OCI-LY1 (cell line): Measurements from ENCODE around the gene DSC3.

Experiments
- H2AFZ ChIP-seq: fragments of 200-600 bp; sonication (generic), shearing (Covaris generic); 2 replicates; pipeline ENCODE4 v1.6.0; 2014; ENCODE audit warnings: antibody characterized with exemption, mild to moderate bottlenecking, low read length
- H3F3A ChIP-seq: fragments of 200-600 bp; sonication (generic), shearing (Covaris generic); 2 replicates; pipeline ENCODE4 v1.6.0; 2014; ENCODE audit warnings: mild to moderate bottlenecking, antibody characterized with exemption, low read length, moderate library complexity; ENCODE audit not compliant: insufficient read depth
- H3K27ac ChIP-seq: fragments of 200-600 bp; sonication (generic); 2 replicates; pipeline ENCODE4 v1.5.1; 2014; ENCODE audit warnings: low read length, mixed run types, mild to moderate bottlenecking, low read depth; ENCODE audit not compliant: poor library complexity, severe bottlenecking
- H3K27me3 ChIP-seq: fragments of 200-600 bp; sonication (generic); 2 replicates; pipeline ENCODE4 v1.6.0; 2014; ENCODE audit warnings: antibody characterized with exemption, mild to moderate bottlenecking, low read length, moderate library complexity; ENCODE audit not compliant: insufficient read depth
- H3K36me3 ChIP-seq: fragments of 200-600 bp; sonication (generic); 2 replicates; pipeline ENCODE4 v1.6.1; 2014; ENCODE audit warnings: mild to moderate bottlenecking, antibody characterized with exemption, low read length, moderate library complexity, mixed read lengths; ENCODE audit not compliant: insufficient read depth
- H3K4me1 ChIP-seq: fragments of 200-600 bp; sonication (generic); 2 replicates; pipeline ENCODE4 v1.5.1; 2014; ENCODE audit warnings: mild to moderate bottlenecking, low read length, moderate library complexity; ENCODE audit not compliant: insufficient read depth, severe bottlenecking
- H3K4me2 ChIP-seq: fragments of 200-600 bp; sonication (generic), shearing (Covaris generic); 2 replicates; pipeline ENCODE4 v1.6.1; 2014; ENCODE audit warnings: low read length
- H3K4me3 ChIP-seq: fragments of 200-600 bp; sonication (generic); 2 replicates; pipeline ENCODE4 v1.5.1; 2014; ENCODE audit warnings: low read length, low read depth, mild to moderate bottlenecking, mixed read lengths; ENCODE audit not compliant: poor library complexity, severe bottlenecking
- H3K79me2 ChIP-seq: fragments of 200-600 bp; shearing (Covaris generic); 2 replicates; pipeline ENCODE4 v1.6.1; 2016; ENCODE audit warnings: mixed run types, low read length, mixed read lengths; ENCODE audit not compliant: insufficient read depth
- H3K9ac ChIP-seq: fragments of 200-600 bp; sonication (generic), shearing (Covaris generic); 2 replicates; pipeline ENCODE4 v1.6.1; 2014; ENCODE audit warnings: mild to moderate bottlenecking, low read length, mixed read lengths
- H3K9me2 ChIP-seq: fragments of 200-600 bp; sonication (generic), shearing (Covaris generic); 2 replicates; pipeline ENCODE4 v1.6.1; 2014; ENCODE audit warnings: low read depth, mild to moderate bottlenecking, low read length, mixed read lengths
- H3K9me3 ChIP-seq: fragments of 200-600 bp; shearing (Covaris generic); 2 replicates; pipeline ENCODE4 v1.6.1; 2014; ENCODE audit warnings: low read length, mixed read lengths
- H4K20me1 ChIP-seq: fragments of 200-600 bp; sonication (generic), shearing (Covaris generic); 2 replicates; pipeline ENCODE4 v1.6.0; 2016; ENCODE audit warnings: mild to moderate bottlenecking, low read length; ENCODE audit not compliant: insufficient read depth
- CTCF ChIP-seq: fragments of 200-600 bp; sonication (generic), shearing (Covaris generic); IDR thresholded peaks from 2 replicates; pipeline ENCODE4 v1.5.1; 2017; ENCODE audit warnings: mild to moderate bottlenecking, antibody characterized with exemption, low read length, moderate library complexity, mixed read lengths
- EZH2 ChIP-seq: fragments of 200-600 bp; sonication (generic), shearing (Covaris generic); IDR thresholded peaks from 2 replicates; pipeline ENCODE4 v1.8.0; 2017; ENCODE audit warnings: borderline replicate concordance, mixed run types, mild to moderate bottlenecking, antibody characterized with exemption, low read length, moderate library complexity, mixed read lengths

DSC3 gene

GRCh38 chr18:31057051-31057450 is 14.5 kb upstream of the DSC3 start:
- Histone ChIP-seq H3K9me3 (no peaks in the 10 kb centered on the region), H4K20me1 (no peaks in the 10 kb centered on the region), H2AFZ (no peak overlapping the region), H3K79me2 (no peaks in the 10 kb centered on the region), H3K36me3 (no peaks in the 10 kb centered on the region), H3K9me2 (no peaks in the 10 kb centered on the region), H3K4me2 (no peak overlapping the region), H3K4me1 (no peaks in the 10 kb centered on the region), H3K27ac (no peak overlapping the region), H3K4me3 (no peak overlapping the region), H3K27me3 (no peaks in the 10 kb centered on the region; the same call in 1 of the 2 replicates), H3K9ac (no peak overlapping the region), H3F3A (no peaks in the 10 kb centered on the region)
- no peak for TF ChIP-seq EZH2
- no peak for TF ChIP-seq CTCF

GRCh38 chr18:31056296-31056695 is 13.8 kb upstream of the DSC3 start:
- H3K4me1 ChIP-seq: no peaks in the 10 kb centered on the region
- H3K27ac ChIP-seq: no peak overlapping the region
- H3K79me2 ChIP-seq: no peaks in the 10 kb centered on the region
- no peaks in the 10 kb centered on the region for H3K9me3 ChIP-seq
- no peak overlapping the region for H3K9ac ChIP-seq
- TF ChIP-seq CTCF (no peak), EZH2 (no peak)
- no peaks in the 10 kb centered on the region for H3F3A ChIP-seq
- H3K36me3 ChIP-seq: no peaks in the 10 kb centered on the region
- no peaks in the 10 kb centered on the region for H3K9me2 ChIP-seq
- H4K20me1 ChIP-seq: no peaks in the 10 kb centered on the region
- H3K27me3 ChIP-seq: no peaks in the 10 kb centered on the region; the same call in 1 of the 2 replicates
- no peak overlapping the region for H3K4me3 ChIP-seq
- H3K4me2 ChIP-seq: no peak overlapping the region
- H2AFZ ChIP-seq: no peak overlapping the region

GRCh38 chr18:31050635-31051034 is 8.1 kb upstream of the DSC3 start:
- Histone ChIP-seq H3K27me3 (no peaks in the 10 kb centered on the region), H3K4me1 (no peaks in the 10 kb centered on the region), H4K20me1 (no peaks in the 10 kb centered on the region), H3K4me3 (no peak overlapping the region), H3F3A (no peaks in the 10 kb centered on the region), H3K9me3 (no peaks in the 10 kb centered on the region), H3K27ac (no peak overlapping the region), H2AFZ (no peak overlapping the region), H3K36me3 (no peaks in the 10 kb centered on the region), H3K4me2 (no peak overlapping the region), H3K79me2 (no peaks in the 10 kb centered on the region), H3K9me2 (no peaks in the 10 kb centered on the region), H3K9ac (no peak overlapping the region)
- TF ChIP-seq CTCF: no peak
